CD4-positive, alpha-beta T cell treated with Interleukin-21 for 1 hour (primary cell): ENCODE measurements around the gene MRPL58.

ENCODE experiments used
- DNase-seq: peaks from one replicate; pipeline ENCODE4 v3.0.0-alpha.2; 2020

Gene MRPL58

GRCh38 chr17:75048249-75048878, 35.9 kb downstream of the MRPL58 start:
- no peak for DNase-seq

DNA sequence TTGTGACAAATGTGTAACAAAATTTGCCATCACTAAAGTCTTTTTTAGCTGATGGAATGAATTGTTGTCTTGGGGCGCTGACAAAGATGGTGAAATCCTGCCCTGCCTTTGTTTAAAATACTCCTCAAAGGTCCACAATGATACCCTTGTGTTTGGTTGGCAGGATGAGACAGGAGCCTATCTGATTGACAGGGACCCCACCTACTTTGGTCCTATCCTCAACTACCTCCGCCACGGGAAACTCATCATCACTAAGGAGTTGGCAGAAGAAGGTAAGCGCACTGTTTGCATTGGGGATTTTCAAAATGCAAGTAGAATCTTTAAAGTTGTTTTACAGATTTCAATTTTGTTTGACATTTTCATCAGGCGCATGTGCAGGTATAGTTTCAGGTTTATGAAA, 36.6 kb downstream of the MRPL58 start:
- DNase-seq, result no peak

- no peak for DNase-seq
These were observed 37.2 kb downstream of the MRPL58 start for GRCh38 chr17:75049706-75050105.

GRCh38 chr17:75051941-75052340, 39.5 kb downstream of the MRPL58 start:
- DNase-seq, result no peak

DNA sequence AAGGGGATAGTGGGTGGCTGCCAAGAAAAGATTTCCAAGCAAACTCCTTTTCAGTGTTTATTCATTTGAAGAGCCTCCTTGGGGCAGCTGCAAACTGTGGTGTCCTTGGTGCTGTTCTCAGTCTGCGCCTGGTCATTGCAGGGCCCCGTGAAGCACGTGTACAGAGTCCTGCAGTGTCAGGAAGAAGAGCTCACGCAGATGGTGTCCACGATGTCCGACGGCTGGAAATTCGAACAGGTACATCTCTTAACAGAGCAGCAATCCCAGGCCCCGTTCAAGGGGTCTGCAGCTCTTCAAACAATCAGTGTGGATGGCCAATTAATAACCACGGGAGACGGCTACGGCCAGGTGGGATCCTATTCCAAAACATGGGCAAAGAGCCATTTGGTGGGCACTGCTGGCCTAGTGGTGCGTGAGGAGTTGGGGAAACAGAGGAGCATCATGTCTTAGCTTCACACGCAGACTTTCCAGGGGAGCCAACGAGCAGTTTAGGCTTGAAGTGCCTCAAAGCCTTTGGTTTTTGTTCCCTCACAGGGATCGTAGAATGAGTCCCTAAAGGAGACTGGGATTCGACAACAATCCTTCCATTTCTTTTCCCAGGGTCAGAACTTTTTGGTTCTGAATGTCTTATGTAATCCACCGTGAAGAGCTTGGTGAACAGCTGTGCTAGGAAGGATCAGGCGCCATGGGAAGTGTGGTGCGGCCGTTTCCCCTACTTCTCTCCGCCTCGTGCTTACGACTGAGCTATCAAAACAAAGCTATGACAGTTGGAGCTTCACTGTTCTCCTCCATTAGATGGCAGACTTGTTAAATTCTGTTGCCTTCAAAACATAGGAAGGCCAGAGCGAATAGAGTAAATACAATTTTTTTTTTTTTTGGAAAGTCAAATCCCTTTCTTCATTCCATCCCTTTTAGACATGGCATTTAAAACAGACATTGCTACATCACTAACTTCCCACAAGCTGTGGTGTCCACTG, 47.2 kb downstream of the MRPL58 start:
- DNase-seq, result peak; percentile 28

- no peak for DNase-seq
These were observed 48.1 kb downstream of the MRPL58 start for GRCh38 chr17:75060434-75061054.

GRCh38 chr17:75061055-75061438, 48.6 kb downstream of the MRPL58 start:
- no peak for DNase-seq

DNA sequence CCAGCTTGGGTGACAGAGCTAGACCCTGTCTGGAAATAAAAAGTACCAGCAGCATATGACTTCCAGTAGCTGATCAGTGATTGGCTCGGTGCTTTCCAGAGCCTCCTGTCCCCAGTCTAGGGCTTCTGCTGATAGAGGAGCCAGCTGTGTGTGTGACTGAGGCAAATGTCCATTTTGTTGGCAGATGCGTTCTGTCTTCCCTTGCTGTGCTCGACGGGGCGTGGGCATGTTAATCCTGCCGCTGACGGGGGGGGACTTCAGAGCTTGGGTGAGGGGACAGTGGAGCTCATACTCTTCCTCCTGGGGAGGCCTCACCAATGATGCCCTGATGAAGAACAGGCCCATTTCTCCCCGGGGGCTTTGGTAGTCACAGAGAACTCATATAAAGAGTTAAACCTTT, 49.1 kb downstream of the MRPL58 start:
- DNase-seq, result no peak

DNA sequence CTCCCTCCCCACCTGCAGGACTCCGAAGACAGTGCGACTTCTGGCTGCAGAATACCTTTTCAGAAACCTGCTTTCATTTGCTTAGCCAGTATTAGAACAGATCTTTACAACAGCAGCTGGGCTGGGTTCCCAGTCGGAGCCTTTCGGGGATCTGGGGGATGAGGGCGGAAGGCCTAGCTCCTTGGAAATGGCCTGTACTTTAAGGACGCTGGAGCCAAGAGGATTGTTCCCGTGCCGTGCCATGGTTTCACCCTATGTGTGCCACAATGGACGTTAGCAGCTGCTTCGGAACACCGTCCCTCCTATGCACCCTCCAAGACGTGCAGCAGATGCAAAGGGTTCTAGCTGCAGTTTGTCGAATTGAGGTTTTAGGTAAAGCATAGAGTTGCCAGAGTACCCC, 50.7 kb downstream of the MRPL58 start:
- DNase-seq, result no peak

GRCh38 chr17:75063626-75064025, 51.2 kb downstream of the MRPL58 start:
- no peak for DNase-seq

DNA sequence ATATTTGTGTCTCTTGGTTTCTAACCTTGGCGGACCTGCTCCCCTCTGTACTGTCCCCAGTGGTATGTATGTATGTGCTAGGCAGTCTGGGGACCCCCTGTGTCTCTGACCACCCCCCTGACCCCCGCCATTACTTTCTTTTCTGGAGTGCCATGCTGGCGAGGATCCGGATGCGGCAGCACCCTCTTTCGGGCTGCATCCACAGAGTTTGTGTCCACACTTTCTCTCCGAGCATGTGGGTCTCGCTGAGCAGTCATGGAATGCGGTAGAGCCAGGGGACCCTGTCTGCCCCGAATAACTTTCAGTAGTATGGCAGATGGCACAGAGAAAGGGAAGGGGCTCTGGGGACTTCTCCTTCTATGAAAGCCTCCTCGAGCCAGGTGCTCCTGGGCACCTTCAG, 51.6 kb downstream of the MRPL58 start:
- DNase-seq, result no peak

DNA sequence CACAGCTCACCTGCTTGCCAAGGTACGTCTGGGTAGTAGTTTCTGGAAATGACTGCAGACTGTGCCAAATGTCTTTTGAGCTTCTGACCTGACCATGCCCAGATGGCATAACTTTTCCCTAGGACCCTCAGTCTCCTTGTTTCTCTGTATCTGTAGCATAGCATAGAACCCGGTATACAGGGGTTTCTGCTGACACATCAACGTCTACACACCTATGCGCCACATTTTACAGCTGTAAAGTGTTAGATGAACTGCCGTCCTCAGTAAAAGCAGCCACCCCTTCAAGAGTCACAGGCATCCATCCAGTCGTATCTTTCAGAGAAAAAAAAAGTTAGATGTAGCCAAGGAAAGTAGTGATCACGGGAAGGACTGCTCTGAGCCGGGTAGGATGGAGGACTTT, 52.0 kb downstream of the MRPL58 start:
- no peak for DNase-seq

GRCh38 chr17:75064867-75065561, 52.5 kb downstream of the MRPL58 start:
- no peak for DNase-seq

GRCh38 chr17:75065562-75066151, 53.2 kb downstream of the MRPL58 start:
- DNase-seq, result no peak

DNA sequence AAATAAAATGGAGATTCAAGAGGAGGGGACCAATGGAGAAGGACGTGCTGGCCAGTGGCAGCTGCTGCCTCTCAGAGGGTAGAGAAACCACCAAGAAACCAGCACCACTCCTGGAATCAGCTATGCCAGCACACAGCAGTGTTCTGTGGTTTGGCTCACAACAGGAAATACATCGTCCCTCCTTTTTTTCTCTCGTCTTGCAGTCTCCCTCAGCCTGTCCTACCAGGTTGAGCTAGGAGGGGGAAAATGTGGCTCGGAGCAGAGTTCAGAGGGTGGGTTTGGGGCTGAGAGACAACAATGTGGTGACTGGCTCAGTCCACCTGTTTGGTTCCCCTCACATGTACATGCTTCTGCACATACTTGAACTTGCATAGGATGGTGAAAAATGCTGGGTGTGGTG, 55.4 kb downstream of the MRPL58 start:
- peak; percentile 25 for DNase-seq

DNA sequence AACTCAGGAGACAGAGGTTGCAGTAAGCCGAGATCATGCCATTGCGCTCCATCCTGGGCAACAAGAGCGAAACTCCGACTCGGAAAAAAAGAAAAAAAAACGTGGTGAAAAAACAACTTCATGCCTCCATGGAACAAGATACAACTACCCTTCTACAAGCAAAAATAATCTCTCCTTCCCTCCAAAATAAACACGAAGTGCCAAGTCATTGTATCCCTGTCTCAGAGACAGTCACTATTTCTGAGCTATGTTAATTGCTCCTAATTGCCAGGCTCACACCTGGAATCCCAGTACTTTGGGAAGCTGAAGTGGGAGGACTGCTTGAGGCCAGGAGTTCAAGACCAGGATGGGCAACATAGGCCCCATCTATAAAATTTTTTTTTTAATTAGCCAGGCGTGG, 56.3 kb downstream of the MRPL58 start:
- DNase-seq, result no peak

DNA sequence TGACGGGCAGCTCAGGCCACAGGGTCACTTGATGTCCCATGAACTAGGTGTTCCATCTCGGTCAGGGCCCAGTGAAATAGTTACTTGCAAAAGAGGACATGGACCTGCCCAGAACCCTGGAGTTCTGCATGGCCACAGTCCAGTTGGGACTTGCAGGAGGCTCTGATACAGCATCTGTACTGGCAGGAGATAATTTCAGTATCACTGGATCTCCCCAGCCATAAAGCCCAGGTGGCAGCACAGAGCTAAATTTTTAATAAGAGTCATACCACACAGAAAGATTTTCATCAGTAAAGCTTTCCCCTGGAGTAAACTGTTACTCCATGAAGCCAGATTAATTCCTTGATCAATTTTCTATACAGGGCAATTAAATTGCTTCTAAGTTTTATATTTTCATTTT, 57.3 kb downstream of the MRPL58 start:
- DNase-seq, result peak; percentile 19
